Hepatocyte (in vitro differentiated cells): ENCODE results near the gene MCAT. TPM values are rescaled to one million over a fixed set of nuclear protein-coding genes. Genes with fewer than 3 reads are reported as not detected.
A peak's percentile ranks its signal among the peaks of the same experiment; 100 is the strongest.

Experiments used
- DNase-seq: peaks from one replicate; pipeline ENCODE4 v3.0.0-alpha.2; 2016; ENCODE audit warnings: low spot score
- H2AFZ ChIP-seq: fragments of 200-600 bp; sonication (generic); 2 replicates; pipeline ENCODE4 v1.6.0; 2016; ENCODE audit warnings: antibody characterized with exemption, mild to moderate bottlenecking
- H3K27ac ChIP-seq: fragments of 200-600 bp; sonication (generic); 2 replicates; pipeline ENCODE4 v1.5.1; 2016; ENCODE audit warnings: mild to moderate bottlenecking
- H3K27me3 ChIP-seq: fragments of 200-600 bp; sonication (generic); 2 replicates; pipeline ENCODE4 v1.6.1; 2016
- H3K36me3 ChIP-seq: fragments of 200-600 bp; sonication (generic); replicated peaks from 2 replicates; pipeline ENCODE4 v1.5.1; 2016; ENCODE audit warnings: low read depth; ENCODE audit not compliant: insufficient read depth
- H3K4me1 ChIP-seq: fragments of 200-600 bp; sonication (generic); 2 replicates; pipeline ENCODE4 v1.5.1; 2016; ENCODE audit warnings: mild to moderate bottlenecking, moderate library complexity; ENCODE audit not compliant: insufficient read depth
- H3K4me2 ChIP-seq: fragments of 200-600 bp; sonication (generic); 2 replicates; pipeline ENCODE4 v1.6.0; 2016
- H3K4me3 ChIP-seq: fragments of 200-600 bp; sonication (generic); 2 replicates; pipeline ENCODE4 v1.5.1; 2016; ENCODE audit warnings: mild to moderate bottlenecking
- H3K79me2 ChIP-seq: fragments of 200-600 bp; sonication (generic); 2 replicates; pipeline ENCODE4 v1.6.0; 2017; ENCODE audit warnings: mild to moderate bottlenecking
- H3K9me2 ChIP-seq: fragments of 200-600 bp; sonication (generic); replicated peaks from 2 replicates; pipeline ENCODE4 v1.6.0; 2017; ENCODE audit warnings: mild to moderate bottlenecking; ENCODE audit not compliant: insufficient read depth
- H3K9me3 ChIP-seq: fragments of 200-600 bp; sonication (generic); 2 replicates; pipeline ENCODE4 v1.5.1; 2016; ENCODE audit warnings: low read depth, mild to moderate bottlenecking
- H4K20me1 ChIP-seq: fragments of 200-600 bp; sonication (generic); 2 replicates; pipeline ENCODE4 v1.6.0; 2016; ENCODE audit warnings: mild to moderate bottlenecking; ENCODE audit not compliant: insufficient read depth, poor library complexity, severe bottlenecking
- EZH2 ChIP-seq: fragments of 200-600 bp; sonication (generic); IDR thresholded peaks from 2 replicates; pipeline ENCODE4 v1.6.1; 2016; ENCODE audit warnings: antibody characterized with exemption, mild to moderate bottlenecking, borderline replicate concordance
- EZH2phosphoT487 ChIP-seq: fragments of 200-600 bp; sonication (generic); IDR thresholded peaks from one replicate; pipeline ENCODE4 v1.6.1; 2018; ENCODE audit warnings: antibody characterized with exemption, mild to moderate bottlenecking, low read depth, moderate library complexity; ENCODE audit not compliant: unreplicated experiment, severe bottlenecking
- WGBS: methylation state at CpG from one replicate; pipeline ENCODE4 v1.1.6; 2016; ENCODE audit warnings: low lambda C conversion rate; ENCODE audit errors: missing lambda C conversion rate; 5-methylcytosine and 5-hydroxymethylcytosine counted together
- polyA plus RNA-seq: library from polyadenylated mRNA; unstranded; fragments of >200 nt; fragmentation: Nextera tagmentation; extraction: Ambion mirVana; gene quantifications from 2 replicates; pipeline ENCODE4 v1.2.1, GENCODE V29; 2016
- total RNA-seq: library from RNA; depleted of rRNA; stranded (reverse); fragments of >200 nt; gene quantifications from 2 replicates; pipeline ENCODE4 v1.2.3, GENCODE V29; 2014
- TF ChIP-seq, protein P1 (sequence below): fragments of 200-600 bp; sonication (generic); IDR thresholded peaks from 2 replicates; pipeline ENCODE4 v1.5.1; 2016; ENCODE audit warnings: antibody characterized with exemption, mild to moderate bottlenecking; ENCODE audit not compliant: poor library complexity

Gene MCAT
- total and polyA plus RNA-seq, 2 experiments from 2014 or later = 16.9 to 24.9 TPM

- no peak overlapping the region for H3K4me2 ChIP-seq
- 71% methylated on average over 6 of the region's 9 CpGs for WGBS
- no peak for TF ChIP-seq EZH2phosphoT487
Observed at GRCh38 chr22:43092085-43092484, 51.1 kb downstream of the MCAT start.

GRCh38 chr22:43090130-43090789 lies 52.9 kb downstream of the MCAT start:
- Histone ChIP-seq H3K4me1 (no peaks in the 10 kb centered on the region), H3K9me2 (no peaks in the 10 kb centered on the region), H3K79me2 (peaks cover 3% of the 10 kb centered on the region), H4K20me1 (no peaks in the 10 kb centered on the region), H2AFZ (no peak overlapping the region), H3K36me3 (no peaks in the 10 kb centered on the region), H3K27ac (no peak overlapping the region), H3K27me3 (no peaks in the 10 kb centered on the region), H3K9me3 (no peaks in the 10 kb centered on the region), H3K4me2 (peak overlapping the region; percentile 90), H3K4me3 (no peak overlapping the region)
- WGBS = 81% methylated on average over 6 of the region's 6 CpGs
- TF ChIP-seq, protein P1, sequence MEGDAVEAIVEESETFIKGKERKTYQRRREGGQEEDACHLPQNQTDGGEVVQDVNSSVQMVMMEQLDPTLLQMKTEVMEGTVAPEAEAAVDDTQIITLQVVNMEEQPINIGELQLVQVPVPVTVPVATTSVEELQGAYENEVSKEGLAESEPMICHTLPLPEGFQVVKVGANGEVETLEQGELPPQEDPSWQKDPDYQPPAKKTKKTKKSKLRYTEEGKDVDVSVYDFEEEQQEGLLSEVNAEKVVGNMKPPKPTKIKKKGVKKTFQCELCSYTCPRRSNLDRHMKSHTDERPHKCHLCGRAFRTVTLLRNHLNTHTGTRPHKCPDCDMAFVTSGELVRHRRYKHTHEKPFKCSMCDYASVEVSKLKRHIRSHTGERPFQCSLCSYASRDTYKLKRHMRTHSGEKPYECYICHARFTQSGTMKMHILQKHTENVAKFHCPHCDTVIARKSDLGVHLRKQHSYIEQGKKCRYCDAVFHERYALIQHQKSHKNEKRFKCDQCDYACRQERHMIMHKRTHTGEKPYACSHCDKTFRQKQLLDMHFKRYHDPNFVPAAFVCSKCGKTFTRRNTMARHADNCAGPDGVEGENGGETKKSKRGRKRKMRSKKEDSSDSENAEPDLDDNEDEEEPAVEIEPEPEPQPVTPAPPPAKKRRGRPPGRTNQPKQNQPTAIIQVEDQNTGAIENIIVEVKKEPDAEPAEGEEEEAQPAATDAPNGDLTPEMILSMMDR = peak; percentile 57
- no peak for TF ChIP-seq EZH2
- DNase-seq = peak; percentile 75

More at GRCh38 chr22:43092085-43092484, 51.1 kb downstream of the MCAT start:
- Histone ChIP-seq H3K27me3 (no peaks in the 10 kb centered on the region), H3K4me3 (no peak overlapping the region), H3K36me3 (no peaks in the 10 kb centered on the region), H3K79me2 (peaks cover 3% of the 10 kb centered on the region), H3K9me3 (no peaks in the 10 kb centered on the region), H3K9me2 (no peaks in the 10 kb centered on the region), H3K4me1 (no peaks in the 10 kb centered on the region), H2AFZ (no peak overlapping the region), H4K20me1 (no peaks in the 10 kb centered on the region), H3K27ac (no peak overlapping the region)
- no peak for DNase-seq

GRCh38 chr22:43088984-43089717 lies 54.0 kb downstream of the MCAT start, which contains the start of gene TTLL1:
TTLL1 (minus strand) TSS chr22:43089391; CDS start chr22:43075586, 13,805 bp downstream.
- Histone ChIP-seq H3K4me2 (peak within 1 kb of the TSS; percentile 90), H3K4me3 (peak within 1 kb of the TSS; percentile 51), H3K27me3 (no peaks in the 10 kb centered on the region), H3K79me2 (peaks cover 3% of the 10 kb centered on the region), H3K4me1 (no peaks in the 10 kb centered on the region), H4K20me1 (no peaks in the 10 kb centered on the region), H3K27ac (peak within 1 kb of the TSS; percentile 41), H3K9me3 (no peaks in the 10 kb centered on the region), H2AFZ (peak within 1 kb of the TSS; percentile 92), H3K36me3 (no peaks in the 10 kb centered on the region), H3K9me2 (no peaks in the 10 kb centered on the region)
- TF ChIP-seq EZH2 (no peak), EZH2phosphoT487 (no peak)
- TF ChIP-seq, protein P1 = no peak
- 7% methylated on average over 64 of the region's 64 CpGs for WGBS
- peak; percentile 94 for DNase-seq

DNA sequence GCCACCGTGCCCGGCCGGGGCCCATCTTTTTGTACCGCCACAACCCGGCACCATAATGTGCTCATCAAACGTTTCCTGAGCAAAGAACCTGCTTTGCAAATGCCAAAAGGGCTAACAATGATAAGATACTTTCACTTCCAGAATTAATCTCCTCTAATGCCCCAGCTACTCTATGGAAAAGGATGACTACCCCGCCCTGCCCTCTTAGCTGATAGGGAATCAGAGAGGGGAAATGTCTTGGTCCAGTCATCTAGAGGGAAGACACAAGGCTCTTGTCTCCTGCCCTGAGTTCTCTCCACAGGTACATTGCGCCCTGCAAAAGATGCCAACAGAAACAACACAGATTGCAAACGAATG lies 54.6 kb downstream of the MCAT start:
- Histone ChIP-seq H2AFZ (peak overlapping the region; percentile 92), H3K4me2 (peak overlapping the region; percentile 90), H3K9me3 (no peaks in the 10 kb centered on the region), H3K27ac (peak overlapping the region; percentile 39), H4K20me1 (no peaks in the 10 kb centered on the region), H3K36me3 (no peaks in the 10 kb centered on the region), H3K4me3 (peak overlapping the region; percentile 51), H3K79me2 (peaks cover 3% of the 10 kb centered on the region), H3K9me2 (no peaks in the 10 kb centered on the region), H3K27me3 (no peaks in the 10 kb centered on the region), H3K4me1 (no peaks in the 10 kb centered on the region)
- WGBS = 69% methylated on average over 9 of the region's 9 CpGs
- no peak for TF ChIP-seq EZH2
- TF ChIP-seq, protein P1 = no peak
- no peak for TF ChIP-seq EZH2phosphoT487
- DNase-seq = no peak
